H1 (cell line): ENCODE measurements around the gene MAPK8. TPM values are rescaled to one million over a fixed set of nuclear protein-coding genes. Genes with fewer than 3 reads are reported as not detected.
A peak's percentile ranks its signal among the peaks of the same experiment; 100 is the strongest.

ENCODE experiments used
- ASH2L ChIP-seq: fragments of 200-600, 300-600 bp; sonication (generic); IDR thresholded peaks from one replicate; pipeline ENCODE4 v1.7.1; 2017; ENCODE audit warnings: low read length
- BCL11A ChIP-seq, 2 experiments: IDR thresholded peaks; one replicate each; pipeline ENCODE4 v1.6.1; 2011; ENCODE audit warnings: low read depth in 2 of 2, low read length in 2 of 2, mild to moderate bottlenecking in 2 of 2
- BRCA1 ChIP-seq: IDR thresholded peaks from 2 replicates; pipeline ENCODE4 v1.6.1; 2012; ENCODE audit warnings: low read depth, low read length, improper control_type of control experiment
- CHD1 ChIP-seq: IDR thresholded peaks from 2 replicates; pipeline ENCODE4 v1.6.1; 2012; ENCODE audit warnings: low read depth, low read length, improper control_type of control experiment
- CHD2 ChIP-seq: IDR thresholded peaks from 2 replicates; pipeline ENCODE4 v1.6.1; 2012; ENCODE audit warnings: low read length, improper control_type of control experiment
- CTBP2 ChIP-seq: IDR thresholded peaks from 2 replicates; pipeline ENCODE4 v1.7.0; 2011; ENCODE audit warnings: borderline replicate concordance, mild to moderate bottlenecking, moderate library complexity, mixed read lengths, low read length; ENCODE audit not compliant: insufficient read depth, insufficient read length
- HDAC6 ChIP-seq: IDR thresholded peaks from one replicate; pipeline ENCODE4 v1.7.1; 2012; ENCODE audit warnings: low read depth, mild to moderate bottlenecking, inconsistent platforms, low read length, moderate library complexity
- JUN ChIP-seq: IDR thresholded peaks from 2 replicates; pipeline ENCODE4 v1.6.1; 2011; ENCODE audit warnings: low read depth, mild to moderate bottlenecking, improper control_type of control experiment, low read length
- JUND ChIP-seq: IDR thresholded peaks from 2 replicates; pipeline ENCODE4 v1.6.1; 2011; ENCODE audit warnings: mild to moderate bottlenecking, improper control_type of control experiment, low read length
- KDM5A ChIP-seq: fragments of 200-600 bp; IDR thresholded peaks from 2 replicates; pipeline ENCODE4 v1.7.1; 2012; ENCODE audit warnings: mild to moderate bottlenecking, low read length, inconsistent platforms, mixed read lengths
- MAX ChIP-seq: IDR thresholded peaks from 2 replicates; pipeline ENCODE4 v1.6.1; 2012; ENCODE audit warnings: inconsistent platforms
- NANOG ChIP-seq: IDR thresholded peaks from 2 replicates; pipeline ENCODE4 v1.6.1; 2011; ENCODE audit warnings: low read length, low read depth, mild to moderate bottlenecking, inconsistent platforms; ENCODE audit not compliant: insufficient read depth, poor library complexity, severe bottlenecking
- POLR2AphosphoS5 ChIP-seq: IDR thresholded peaks from 2 replicates; pipeline ENCODE4 v1.6.1; 2011; ENCODE audit warnings: low read depth, low read length
- POU5F1 ChIP-seq: IDR thresholded peaks from 2 replicates; pipeline ENCODE4 v1.6.1; 2011; ENCODE audit warnings: low read depth, mild to moderate bottlenecking, low read length, moderate library complexity
- RBBP5 ChIP-seq: IDR thresholded peaks from 2 replicates; pipeline ENCODE4 v1.7.1; 2012; ENCODE audit warnings: low read depth, mild to moderate bottlenecking, inconsistent platforms, low read length, moderate library complexity, borderline replicate concordance
- SIN3A ChIP-seq, 2 experiments: IDR thresholded peaks in 1 of 2; conservative IDR thresholded peaks in 1 of 2; 2 replicates each; pipeline ENCODE4 v1.6.1; 2011 to 2012; ENCODE audit warnings: low read length in 2 of 2, improper control_type of control experiment in 1 of 2, low read depth in 1 of 2, mild to moderate bottlenecking in 1 of 2
- SIRT6 ChIP-seq: IDR thresholded peaks from one replicate; pipeline ENCODE4 v1.7.1; 2012; ENCODE audit warnings: low read length, inconsistent platforms
- TAF1 ChIP-seq: IDR thresholded peaks from 2 replicates; pipeline ENCODE4 v1.6.1; 2011; ENCODE audit warnings: mild to moderate bottlenecking, low read depth, low read length
- TAF7 ChIP-seq: optimal IDR thresholded peaks from 2 replicates; pipeline ENCODE3; 2011; ENCODE audit warnings: low read depth, mild to moderate bottlenecking, inconsistent platforms, low read length, moderate library complexity, borderline replicate concordance
- TBP ChIP-seq: IDR thresholded peaks from 2 replicates; pipeline ENCODE4 v1.6.1; 2011; ENCODE audit warnings: low read depth, low read length, improper control_type of control experiment
- TEAD4 ChIP-seq: IDR thresholded peaks from 2 replicates; pipeline ENCODE4 v1.6.1; 2012; ENCODE audit warnings: low read depth, low read length, inconsistent platforms, mixed read lengths
- USF2 ChIP-seq: IDR thresholded peaks from 2 replicates; pipeline ENCODE4 v1.6.1; 2011; ENCODE audit warnings: low read length, improper control_type of control experiment
- ZNF274 ChIP-seq: IDR thresholded peaks from 2 replicates; pipeline ENCODE4 v1.7.0; 2012; ENCODE audit warnings: low read length, borderline replicate concordance; ENCODE audit errors: extremely low read depth
- polyA plus RNA-seq, 7 experiments: library from polyadenylated mRNA; depleted of rRNA in 3 of 7; stranded (reverse) in 5 of 7; unstranded in 2 of 7; fragments of >200 nt in 5 of 7; fragments of 200-250 nt in 2 of 7; gene quantifications; 1 replicate in 5 of 7; 2 replicates in 1 of 7; 4 replicates in 1 of 7; pipeline versions ENCODE4 v1.2.1 to v1.2.3, GENCODE V29; 2011 to 2013; ENCODE audit warnings: missing spikeins in 2 of 7, mixed read lengths in 2 of 7
- total RNA-seq: library from RNA; stranded (reverse); fragmentation: NEBNext Ultra II Directional; extraction: Animal tissue kit (Norgen Biotek cat#: 25700); gene quantifications from 2 replicates; pipeline ENCODE4 v1.2.1, GENCODE V29; 2021

MAPK8 gene
- total and polyA plus RNA-seq, 2 of the 8 experiments (the other 6 are each of a cell fraction or from before 2014, with no cell fraction given): 23.3 to 71.3 TPM

- TF ChIP-seq JUND: no peak
- TF ChIP-seq CHD1: no peak
- no peak; the same call in none of the 2 replicates for TF ChIP-seq RBBP5
- TF ChIP-seq SIRT6: no peak
- peak; percentile 81; the same call in 1 of the 2 replicates for TF ChIP-seq POLR2AphosphoS5
- no peak; a peak in 1 of 4 replicates for TF ChIP-seq SIN3A (conservative IDR thresholded peaks at IDR 0.05 in 1 of 2, IDR thresholded peaks at IDR 0.05 in 1 of 2; ENCODE audit: low read depth in 1 of 2, low read length in 2 of 2)
- no peak for TF ChIP-seq KDM5A
- peak; percentile 81 for TF ChIP-seq TAF1
- no peak for TF ChIP-seq BRCA1
- TF ChIP-seq ASH2L: no peak
- TF ChIP-seq POU5F1: no peak
- peak; percentile 42; the same call in 1 of the 2 replicates for TF ChIP-seq CHD2
- TF ChIP-seq BCL11A (IDR thresholded peaks at IDR 0.05; ENCODE audit: low read depth in 2 of 2, low read length in 2 of 2): no peak
- TF ChIP-seq NANOG: no peak
- TF ChIP-seq TEAD4: peak; percentile 10; the same call in 1 of the 2 replicates
- no peak for TF ChIP-seq JUN
- no peak for TF ChIP-seq CTBP2
- TF ChIP-seq ZNF274: no peak
- TF ChIP-seq MAX: peak; percentile 100
- TF ChIP-seq HDAC6: no peak
- TF ChIP-seq USF2: peak; percentile 83
- peak; percentile 59; the same call in 1 of the 2 replicates for TF ChIP-seq TBP
- TF ChIP-seq TAF7: peak; percentile 20
Observed at GRCh38 chr10:48306265-48306869, at the start of gene MAPK8 (continued).
